GM12874 (cell line): ENCODE measurements around the gene LMX1B.

Experiments
- TF ChIP-seq, protein P1 (sequence below): IDR thresholded peaks from 2 replicates; pipeline ENCODE4 v1.5.1; 2011; ENCODE audit warnings: low read depth, mild to moderate bottlenecking, control low read depth, low read length, moderate library complexity; ENCODE audit not compliant: insufficient read depth

The LMX1B gene

DNA sequence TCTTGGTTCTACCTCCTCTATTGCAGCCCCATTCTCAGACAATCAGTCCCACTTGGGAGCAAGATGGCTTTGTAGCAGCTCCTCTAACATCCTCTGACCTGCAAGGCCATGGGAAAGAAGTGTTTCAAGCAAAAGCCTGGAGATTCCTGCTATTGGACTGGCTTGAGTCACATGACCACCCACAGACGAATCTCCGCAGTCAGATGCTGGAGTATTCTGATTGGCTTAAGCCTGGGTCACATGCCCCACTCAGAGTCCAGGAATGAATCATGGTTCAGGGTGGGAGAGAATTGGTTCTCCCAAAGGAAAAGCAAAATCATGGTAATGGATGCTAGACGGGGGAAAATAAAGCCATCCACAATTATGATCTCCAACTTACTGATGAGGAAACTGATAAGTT lies 22.6 kb upstream of the LMX1B start:
- TF ChIP-seq, protein P1, sequence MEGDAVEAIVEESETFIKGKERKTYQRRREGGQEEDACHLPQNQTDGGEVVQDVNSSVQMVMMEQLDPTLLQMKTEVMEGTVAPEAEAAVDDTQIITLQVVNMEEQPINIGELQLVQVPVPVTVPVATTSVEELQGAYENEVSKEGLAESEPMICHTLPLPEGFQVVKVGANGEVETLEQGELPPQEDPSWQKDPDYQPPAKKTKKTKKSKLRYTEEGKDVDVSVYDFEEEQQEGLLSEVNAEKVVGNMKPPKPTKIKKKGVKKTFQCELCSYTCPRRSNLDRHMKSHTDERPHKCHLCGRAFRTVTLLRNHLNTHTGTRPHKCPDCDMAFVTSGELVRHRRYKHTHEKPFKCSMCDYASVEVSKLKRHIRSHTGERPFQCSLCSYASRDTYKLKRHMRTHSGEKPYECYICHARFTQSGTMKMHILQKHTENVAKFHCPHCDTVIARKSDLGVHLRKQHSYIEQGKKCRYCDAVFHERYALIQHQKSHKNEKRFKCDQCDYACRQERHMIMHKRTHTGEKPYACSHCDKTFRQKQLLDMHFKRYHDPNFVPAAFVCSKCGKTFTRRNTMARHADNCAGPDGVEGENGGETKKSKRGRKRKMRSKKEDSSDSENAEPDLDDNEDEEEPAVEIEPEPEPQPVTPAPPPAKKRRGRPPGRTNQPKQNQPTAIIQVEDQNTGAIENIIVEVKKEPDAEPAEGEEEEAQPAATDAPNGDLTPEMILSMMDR = no peak

DNA sequence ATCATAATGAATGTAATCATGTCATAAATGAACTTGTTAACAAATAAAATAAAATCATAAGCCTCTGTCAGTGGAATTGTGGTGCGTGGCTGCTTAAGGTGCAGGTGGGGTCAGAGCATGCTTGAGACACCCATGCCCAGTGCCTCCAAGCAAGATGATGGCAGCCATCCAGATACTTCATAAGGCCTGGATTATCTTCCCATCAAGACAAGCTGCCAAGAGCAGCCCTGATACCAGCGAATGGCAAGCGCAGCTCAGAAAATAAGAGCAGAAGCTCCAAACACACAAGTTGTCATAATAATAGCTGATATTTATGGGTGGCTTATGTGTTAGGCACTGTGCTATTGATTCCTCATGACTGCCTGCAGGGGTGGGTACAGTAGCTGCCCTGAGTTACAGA lies 21.8 kb upstream of the LMX1B start:
- TF ChIP-seq, protein P1 = no peak

DNA sequence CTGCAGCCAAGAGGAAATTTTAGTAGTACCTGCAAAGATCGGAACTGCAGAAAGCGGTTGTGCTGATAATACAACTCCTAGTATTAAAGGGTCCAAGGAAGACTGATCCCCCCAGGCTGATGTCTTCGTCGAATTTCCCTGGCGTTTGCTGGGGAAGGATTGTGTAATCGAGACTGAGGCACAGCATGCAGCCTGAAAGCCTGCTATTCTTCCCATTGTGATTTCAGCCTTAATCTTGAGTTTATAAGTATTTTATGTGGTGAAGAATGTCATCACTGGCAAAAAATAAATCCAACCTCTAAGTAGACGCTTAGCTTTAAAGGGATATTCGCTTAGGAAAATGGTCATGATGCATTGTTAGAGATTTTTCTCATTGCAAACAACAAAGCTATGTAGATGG lies 21.3 kb upstream of the LMX1B start:
- TF ChIP-seq, protein P1 = no peak

DNA sequence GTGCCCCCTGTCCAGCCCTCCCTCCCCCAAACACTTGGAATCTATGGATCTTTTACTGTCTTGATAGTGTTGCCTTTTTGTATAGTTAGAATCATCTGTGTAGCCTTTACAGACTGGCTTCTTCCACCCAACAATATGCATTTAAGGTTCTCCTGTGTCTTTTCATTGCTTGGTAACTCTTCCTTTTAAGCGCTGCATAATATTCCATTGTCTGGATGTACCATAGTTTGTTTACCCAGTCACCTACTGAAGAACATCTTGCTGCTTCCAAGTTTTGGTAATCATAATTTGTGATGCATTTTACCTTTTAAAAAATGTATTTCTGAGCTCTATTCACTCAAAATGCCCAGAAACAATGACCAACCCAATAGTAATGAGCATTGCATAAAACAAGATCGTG lies 17.7 kb upstream of the LMX1B start:
- TF ChIP-seq, protein P1 = no peak

DNA sequence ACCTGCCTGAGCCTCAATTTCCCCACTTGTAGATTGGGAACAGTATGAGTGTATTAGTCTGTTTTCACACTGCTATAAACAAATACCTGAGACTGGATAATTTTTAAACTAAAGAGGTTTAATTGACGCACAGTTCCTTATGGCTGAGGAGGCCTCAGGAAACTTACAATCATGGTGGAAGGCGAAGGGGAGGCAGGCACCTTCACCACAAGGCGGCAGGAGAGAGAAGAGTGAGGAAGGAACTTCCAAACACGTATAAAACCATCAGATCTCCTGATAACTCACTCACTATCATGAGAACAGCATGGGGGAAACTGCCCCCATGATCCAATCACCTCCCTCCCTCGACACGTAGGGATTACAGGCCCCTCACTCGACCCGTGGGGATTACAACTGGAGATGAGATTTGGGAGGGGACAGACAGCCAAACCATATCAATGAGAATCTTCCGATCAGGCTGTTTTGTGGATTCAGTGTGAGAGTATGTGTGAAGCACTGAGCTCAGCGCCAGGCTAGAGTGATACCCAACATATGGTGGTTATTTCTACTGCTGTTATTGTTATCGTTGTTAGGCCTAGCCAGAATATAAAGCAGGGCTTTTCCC lies 14.6 kb upstream of the LMX1B start:
- TF ChIP-seq, protein P1 = no peak

DNA sequence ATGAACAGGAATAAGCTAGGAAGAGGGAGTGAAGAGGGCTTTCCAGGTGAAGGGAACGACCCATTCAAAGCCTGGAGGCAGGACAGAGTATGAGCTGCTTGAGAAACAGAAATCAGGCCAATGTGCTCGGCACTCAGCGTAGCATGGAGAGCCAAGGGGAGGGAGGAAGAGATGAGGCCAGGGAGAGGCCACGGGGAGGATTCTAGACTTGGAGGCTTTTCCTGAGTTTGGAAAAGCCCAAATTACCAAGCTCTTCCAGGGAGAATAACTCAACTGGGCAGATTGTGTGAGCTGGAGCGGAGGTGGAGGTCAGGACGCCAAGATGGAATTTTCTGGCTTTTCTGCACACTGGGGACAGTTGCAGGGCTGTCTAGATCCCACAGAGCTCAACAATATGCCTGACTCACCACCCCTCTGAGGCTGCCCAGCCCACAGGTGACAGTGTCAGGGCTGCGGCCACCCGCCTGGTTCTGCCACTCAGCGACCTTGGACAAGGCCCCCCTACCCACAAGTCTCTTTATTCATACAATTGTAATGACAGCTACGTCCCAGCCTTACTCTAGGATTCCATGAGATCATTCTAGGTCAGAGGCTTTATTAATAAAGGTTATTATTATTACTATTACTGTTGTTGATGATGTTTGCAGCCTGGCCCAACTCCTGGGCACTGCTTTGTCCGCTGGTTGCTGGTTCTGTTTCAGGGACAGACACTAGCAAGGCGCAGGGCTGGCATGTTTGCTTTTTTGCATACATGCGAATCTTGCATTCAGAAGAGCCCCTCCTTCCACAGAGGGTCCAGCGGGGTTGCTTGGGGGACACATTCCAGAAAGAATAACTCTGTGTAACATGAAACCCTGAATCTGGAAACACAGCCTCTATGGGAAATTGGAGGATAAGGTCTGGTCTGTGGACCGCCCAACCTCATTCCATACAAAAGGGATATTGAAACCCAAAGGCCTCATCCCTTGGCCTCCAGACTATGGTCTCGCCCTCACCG lies 9.4 kb upstream of the LMX1B start:
- TF ChIP-seq, protein P1 = no peak

DNA sequence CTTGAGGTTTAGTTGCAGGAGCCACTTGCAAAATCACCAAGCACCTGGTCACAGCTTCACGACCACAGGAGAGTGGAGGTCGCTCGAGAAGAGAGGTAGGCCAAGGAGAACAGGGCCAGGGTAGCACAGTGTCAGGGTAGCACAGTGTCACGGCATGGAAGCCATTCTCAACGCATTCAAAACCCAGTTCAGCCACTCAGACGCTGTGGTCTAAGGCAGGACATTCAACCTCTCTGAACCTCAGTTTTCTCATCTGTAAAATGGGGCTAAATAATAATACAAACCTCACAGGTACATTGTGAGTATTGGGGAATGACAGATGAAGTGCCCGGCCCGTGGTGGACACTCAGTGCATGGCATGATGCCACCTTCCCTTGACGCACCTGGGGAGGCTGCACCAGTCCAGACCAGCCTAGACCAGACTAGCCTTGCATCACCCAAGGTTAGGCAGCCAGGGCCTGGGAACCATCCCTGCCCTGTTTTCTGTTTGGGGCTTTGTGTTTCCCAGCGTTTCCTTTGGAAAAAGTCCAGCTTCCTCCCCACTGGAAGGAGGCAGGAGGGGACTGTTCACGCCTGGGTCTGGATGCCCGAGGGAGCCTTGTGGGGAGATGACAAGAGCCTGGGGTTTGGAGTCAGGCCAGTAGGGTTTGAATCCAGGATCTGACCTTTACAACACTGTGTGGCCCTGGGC lies 7.8 kb upstream of the LMX1B start:
- TF ChIP-seq, protein P1 = no peak
